T-helper 1 cell treated with Interleukin-12 subunit alpha and Interleukin-12 subunit beta and Interleukin-4 antibody, amounts not matched to agents 30 μg/mL and 1 μg/mL, for 36 hours (primary cell): ENCODE results near the gene CDKN2D.

ENCODE experiments used
- H3K27ac Mint-ChIP-seq: one replicate; pipeline ENCODE4 v1.8.0; 2021; ENCODE audit warnings: mild to moderate bottlenecking, mixed read lengths
- H3K27me3 Mint-ChIP-seq: one replicate; pipeline ENCODE4 v1.8.0; 2021; ENCODE audit warnings: low read depth, mixed read lengths
- H3K36me3 Mint-ChIP-seq: one replicate; pipeline ENCODE4 v1.8.0; 2021; ENCODE audit warnings: low read depth, mixed read lengths
- H3K4me1 Mint-ChIP-seq: one replicate; pipeline ENCODE4 v1.8.0; 2021; ENCODE audit warnings: low read depth, mixed read lengths
- H3K4me3 Mint-ChIP-seq: one replicate; pipeline ENCODE4 v1.8.0; 2021; ENCODE audit warnings: mild to moderate bottlenecking, moderate library complexity, mixed read lengths
- H3K9me3 Mint-ChIP-seq: one replicate; pipeline ENCODE4 v1.8.0; 2021; ENCODE audit warnings: mixed read lengths

Gene CDKN2D

DNA sequence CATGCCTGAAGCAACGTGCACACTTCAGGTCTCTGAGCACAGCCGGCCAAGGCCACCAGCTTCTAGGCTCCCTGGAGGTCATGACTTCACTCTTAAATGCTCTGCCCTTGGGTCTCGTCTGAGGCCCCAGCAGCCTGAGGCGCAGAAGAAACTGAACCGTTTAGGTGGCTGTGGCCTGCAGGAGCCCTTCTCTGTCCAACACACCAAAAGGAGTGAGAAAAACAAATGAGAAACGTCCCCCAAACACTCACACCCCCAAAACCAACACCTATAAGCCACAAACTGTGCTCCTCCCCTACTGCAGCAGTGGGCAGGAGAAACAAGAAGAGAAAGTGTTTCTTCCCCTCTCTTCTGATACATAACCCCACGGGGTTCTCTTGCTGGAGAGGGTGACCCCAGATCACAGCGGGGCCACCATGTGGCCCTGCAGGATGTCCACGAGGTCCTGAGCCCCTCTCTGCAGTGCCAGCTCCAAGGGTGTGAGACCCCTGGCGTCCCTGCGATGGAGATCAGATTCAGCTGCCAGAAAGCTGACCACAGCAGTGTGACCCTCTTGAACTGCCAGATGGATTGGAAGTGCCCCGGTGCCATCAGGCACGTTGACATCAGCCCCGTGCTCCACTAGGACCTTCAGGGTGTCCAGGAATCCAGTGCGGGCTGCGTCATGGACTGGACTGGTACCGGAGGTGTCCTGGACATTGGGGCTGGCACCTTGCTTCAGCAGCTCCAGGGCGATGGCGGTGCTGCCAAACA lies 1.9 kb downstream of the CDKN2D start:
- no peaks in the 10 kb centered on the region for H3K27me3 Mint-ChIP-seq
- peaks cover 39% of the 10 kb centered on the region for H3K4me1 Mint-ChIP-seq
- peaks cover 29% of the 10 kb centered on the region for H3K36me3 Mint-ChIP-seq
- peak overlapping the region; percentile 88 for H3K27ac Mint-ChIP-seq
- H3K9me3 Mint-ChIP-seq: no peaks in the 10 kb centered on the region
- H3K4me3 Mint-ChIP-seq: peak overlapping the region; percentile 99

DNA sequence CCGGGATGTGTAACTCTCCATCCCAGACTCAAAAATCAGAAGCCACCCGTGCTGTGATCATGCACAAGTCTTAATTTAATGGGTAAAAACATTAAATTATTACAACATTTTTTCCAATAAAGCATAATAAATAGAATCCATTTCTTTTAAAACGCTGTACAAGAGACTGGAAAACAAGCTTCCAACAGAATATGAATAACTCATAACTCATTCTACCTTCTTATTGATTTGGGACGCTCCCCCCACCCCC lies 2.4 kb downstream of the CDKN2D start:
- no peaks in the 10 kb centered on the region for H3K9me3 Mint-ChIP-seq
- H3K27me3 Mint-ChIP-seq: no peaks in the 10 kb centered on the region
- peak overlapping the region; percentile 99 for H3K4me3 Mint-ChIP-seq
- peak overlapping the region; percentile 88 for H3K27ac Mint-ChIP-seq
- peaks cover 32% of the 10 kb centered on the region for H3K36me3 Mint-ChIP-seq
- H3K4me1 Mint-ChIP-seq: peaks cover 39% of the 10 kb centered on the region

GRCh38 chr19:10565567-10566407 lies 3.0 kb downstream of the CDKN2D start, which contains the start of gene KRI1:
KRI1 (minus strand) TSS chr19:10566010; CDS start chr19:10565999, 11 bp downstream.
- no peaks in the 10 kb centered on the region for H3K27me3 Mint-ChIP-seq
- H3K4me1 Mint-ChIP-seq: peaks cover 39% of the 10 kb centered on the region
- peak within 1 kb of the TSS; percentile 98 for H3K27ac Mint-ChIP-seq
- peak within 1 kb of the TSS; percentile 99 for H3K4me3 Mint-ChIP-seq
- no peaks in the 10 kb centered on the region for H3K9me3 Mint-ChIP-seq
- peaks cover 36% of the 10 kb centered on the region for H3K36me3 Mint-ChIP-seq

DNA sequence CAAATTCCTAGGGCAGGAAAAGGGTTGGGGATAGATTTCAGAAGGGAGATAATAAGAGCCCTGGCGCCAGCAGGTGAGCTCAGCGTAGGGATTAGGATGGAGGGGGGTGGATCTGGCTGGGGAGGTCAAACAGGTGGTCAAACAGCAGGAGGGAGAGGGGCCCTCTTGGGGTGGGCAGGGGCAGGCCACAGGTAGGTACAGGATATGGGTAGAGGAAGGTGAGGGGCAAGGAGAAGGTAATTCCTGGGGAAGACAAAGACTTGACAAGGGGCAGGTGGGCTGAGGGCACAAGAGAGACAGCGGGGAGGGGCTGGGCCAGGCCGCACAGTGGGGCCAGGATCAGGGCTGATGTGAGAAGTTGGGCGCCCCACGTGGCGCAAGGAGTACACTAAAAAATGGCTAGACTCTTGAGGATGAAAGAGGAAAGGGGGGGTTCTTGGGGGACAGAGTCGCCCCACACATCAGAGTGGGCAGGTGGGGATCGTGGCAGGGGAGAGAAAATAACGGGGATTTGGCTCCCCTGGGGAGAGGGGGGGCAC lies 3.7 kb downstream of the CDKN2D start:
- no peaks in the 10 kb centered on the region for H3K27me3 Mint-ChIP-seq
- H3K9me3 Mint-ChIP-seq: no peaks in the 10 kb centered on the region
- peak overlapping the region; percentile 99 for H3K4me3 Mint-ChIP-seq
- H3K27ac Mint-ChIP-seq: peak overlapping the region; percentile 98
- H3K4me1 Mint-ChIP-seq: peaks cover 37% of the 10 kb centered on the region
- H3K36me3 Mint-ChIP-seq: peaks cover 39% of the 10 kb centered on the region

GRCh38 chr19:10562609-10563008 lies 6.2 kb downstream of the CDKN2D start:
- Mint-ChIP-seq H3K27ac (no peak overlapping the region), H3K9me3 (no peaks in the 10 kb centered on the region), H3K27me3 (no peaks in the 10 kb centered on the region), H3K36me3 (peaks cover 44% of the 10 kb centered on the region), H3K4me3 (no peak overlapping the region), H3K4me1 (peaks cover 29% of the 10 kb centered on the region)

GRCh38 chr19:10560154-10560553 lies 8.6 kb downstream of the CDKN2D start:
- Mint-ChIP-seq H3K4me1 (peaks cover 17% of the 10 kb centered on the region), H3K4me3 (no peak overlapping the region), H3K27ac (no peak overlapping the region), H3K36me3 (peaks cover 33% of the 10 kb centered on the region), H3K27me3 (no peaks in the 10 kb centered on the region), H3K9me3 (no peaks in the 10 kb centered on the region)

GRCh38 chr19:10557603-10558197 lies 11.1 kb downstream of the CDKN2D start:
- Mint-ChIP-seq H3K9me3 (no peaks in the 10 kb centered on the region), H3K4me1 (peaks cover 31% of the 10 kb centered on the region), H3K36me3 (peaks cover 41% of the 10 kb centered on the region), H3K27me3 (no peaks in the 10 kb centered on the region), H3K4me3 (no peak overlapping the region), H3K27ac (peak overlapping the region; percentile 41)

GRCh38 chr19:10555610-10555973 lies 13.2 kb downstream of the CDKN2D start:
- Mint-ChIP-seq H3K4me3 (no peak overlapping the region), H3K4me1 (peaks cover 37% of the 10 kb centered on the region), H3K9me3 (no peaks in the 10 kb centered on the region), H3K27ac (peak overlapping the region; percentile 67), H3K27me3 (no peaks in the 10 kb centered on the region), H3K36me3 (peaks cover 41% of the 10 kb centered on the region)

GRCh38 chr19:10554760-10555609 lies 13.8 kb downstream of the CDKN2D start:
- H3K27me3 Mint-ChIP-seq: no peaks in the 10 kb centered on the region
- H3K4me1 Mint-ChIP-seq: peaks cover 37% of the 10 kb centered on the region
- peaks cover 39% of the 10 kb centered on the region for H3K36me3 Mint-ChIP-seq
- H3K4me3 Mint-ChIP-seq: peak overlapping the region; percentile 76
- no peaks in the 10 kb centered on the region for H3K9me3 Mint-ChIP-seq
- peak overlapping the region; percentile 98 for H3K27ac Mint-ChIP-seq

GRCh38 chr19:10553943-10554381 lies 14.8 kb downstream of the CDKN2D start:
- Mint-ChIP-seq H3K36me3 (peaks cover 36% of the 10 kb centered on the region), H3K27me3 (no peaks in the 10 kb centered on the region), H3K9me3 (no peaks in the 10 kb centered on the region), H3K4me1 (peaks cover 37% of the 10 kb centered on the region), H3K4me3 (peak overlapping the region; percentile 76), H3K27ac (peak overlapping the region; percentile 98)

GRCh38 chr19:10553087-10553667 lies 15.6 kb downstream of the CDKN2D start:
- Mint-ChIP-seq H3K36me3 (peaks cover 34% of the 10 kb centered on the region), H3K4me1 (peaks cover 37% of the 10 kb centered on the region), H3K4me3 (peak overlapping the region; percentile 76), H3K9me3 (no peaks in the 10 kb centered on the region), H3K27ac (peak overlapping the region; percentile 98), H3K27me3 (no peaks in the 10 kb centered on the region)

DNA sequence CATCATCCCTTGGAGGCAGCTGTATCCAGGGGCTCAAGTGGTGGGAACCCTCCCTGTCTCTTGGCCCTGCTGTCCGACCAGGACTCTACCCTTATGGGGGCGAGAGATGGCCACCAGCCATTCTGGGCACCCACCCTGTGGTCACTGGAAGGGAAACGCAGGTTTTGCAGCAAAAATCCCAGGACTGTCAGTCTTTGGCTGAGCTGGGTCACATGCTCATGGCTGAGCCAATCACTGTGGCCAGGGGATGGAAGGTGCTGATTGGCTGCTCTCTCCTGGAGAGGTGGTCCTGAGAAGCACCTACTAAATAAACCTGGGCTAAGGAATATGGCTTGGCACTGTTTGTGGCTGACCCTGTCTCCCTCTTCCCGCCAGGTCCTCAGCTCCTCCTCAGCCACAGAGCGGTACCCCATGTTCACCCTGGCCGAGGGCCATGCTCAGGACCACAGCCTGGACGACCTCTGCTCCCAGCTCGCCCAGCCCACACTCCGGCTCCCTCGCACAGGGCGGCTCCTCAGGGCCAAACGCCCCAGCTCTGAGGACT lies 16.2 kb downstream of the CDKN2D start:
- H3K27ac Mint-ChIP-seq: peak overlapping the region; percentile 98
- peaks cover 30% of the 10 kb centered on the region for H3K36me3 Mint-ChIP-seq
- peaks cover 34% of the 10 kb centered on the region for H3K4me1 Mint-ChIP-seq
- no peaks in the 10 kb centered on the region for H3K9me3 Mint-ChIP-seq
- H3K4me3 Mint-ChIP-seq: no peak overlapping the region
- no peaks in the 10 kb centered on the region for H3K27me3 Mint-ChIP-seq

- Mint-ChIP-seq H3K4me3 (peak overlapping the region; percentile 25), H3K27ac (peak overlapping the region; percentile 73), H3K9me3 (no peaks in the 10 kb centered on the region), H3K4me1 (peaks cover 36% of the 10 kb centered on the region), H3K36me3 (peaks cover 31% of the 10 kb centered on the region), H3K27me3 (no peaks in the 10 kb centered on the region)
Measured at GRCh38 chr19:10551698-10552301, 17.0 kb downstream of the CDKN2D start.
